GM23248 (cell line): ENCODE results near the gene CIPC. TPM values are rescaled to one million over a fixed set of nuclear protein-coding genes. Genes with fewer than 3 reads are reported as not detected.
A peak's percentile ranks its signal among the peaks of the same experiment; 100 is the strongest.

Experiments used
- DNase-seq: peaks from one replicate; pipeline ENCODE4 v3.0.0-alpha.2; 2015
- H2AFZ ChIP-seq: fragments of 200-600 bp; sonication (generic); 2 replicates; pipeline ENCODE4 v1.6.1; 2016; ENCODE audit warnings: antibody characterized with exemption
- H3F3A ChIP-seq: fragments of 200-600 bp; sonication (generic); 2 replicates; pipeline ENCODE4 v1.6.1; 2016; ENCODE audit warnings: mild to moderate bottlenecking, antibody characterized with exemption, mixed run types; ENCODE audit not compliant: insufficient read depth
- H3K27ac ChIP-seq: fragments of 200-600 bp; sonication (generic); 2 replicates; pipeline ENCODE4 v1.5.1; 2016; ENCODE audit warnings: mild to moderate bottlenecking
- H3K27me3 ChIP-seq: fragments of 200-600 bp; sonication (generic); replicated peaks from 2 replicates; pipeline ENCODE4 v1.6.1; 2016; ENCODE audit warnings: mild to moderate bottlenecking; ENCODE audit not compliant: insufficient read depth
- H3K36me3 ChIP-seq: fragments of 200-600 bp; sonication (generic); 2 replicates; pipeline ENCODE4 v1.6.1; 2016; ENCODE audit warnings: low read depth, mild to moderate bottlenecking
- H3K4me1 ChIP-seq: fragments of 200-600 bp; sonication (generic); 2 replicates; pipeline ENCODE4 v1.6.1; 2016; ENCODE audit warnings: mild to moderate bottlenecking; ENCODE audit not compliant: insufficient read depth
- H3K4me2 ChIP-seq: fragments of 200-600 bp; sonication (generic); one replicate; pipeline ENCODE4 v1.6.1; 2016; ENCODE audit warnings: mild to moderate bottlenecking; ENCODE audit not compliant: unreplicated experiment
- H3K4me3 ChIP-seq: fragments of 200-600 bp; sonication (generic); 2 replicates; pipeline ENCODE4 v1.5.1; 2016; ENCODE audit warnings: mild to moderate bottlenecking
- H3K79me2 ChIP-seq: fragments of 200-600 bp; sonication (generic); 2 replicates; pipeline ENCODE4 v1.6.1; 2016; ENCODE audit warnings: mild to moderate bottlenecking; ENCODE audit not compliant: insufficient read depth
- H3K9ac ChIP-seq: fragments of 200-600 bp; sonication (generic); 2 replicates; pipeline ENCODE4 v1.6.1; 2016; ENCODE audit warnings: mild to moderate bottlenecking
- H3K9me2 ChIP-seq: fragments of 200-600 bp; sonication (generic); 2 replicates; pipeline ENCODE4 v1.6.1; 2016; ENCODE audit warnings: mixed run types, mild to moderate bottlenecking, moderate library complexity; ENCODE audit not compliant: insufficient read depth
- H3K9me3 ChIP-seq: fragments of 200-600 bp; sonication (generic); one replicate; pipeline ENCODE4 v1.6.1; 2017; ENCODE audit warnings: low read depth
- H4K20me1 ChIP-seq: fragments of 200-600 bp; sonication (generic); 2 replicates; pipeline ENCODE4 v1.6.0; 2016; ENCODE audit not compliant: insufficient read depth
- EZH2 ChIP-seq: fragments of 200-600 bp; sonication (generic); IDR thresholded peaks from 2 replicates; pipeline ENCODE4 v1.6.1; 2018; ENCODE audit warnings: antibody characterized with exemption, mild to moderate bottlenecking; ENCODE audit not compliant: insufficient read depth, poor library complexity, severe bottlenecking
- EZH2phosphoT487 ChIP-seq: fragments of 200-600 bp; sonication (generic); IDR thresholded peaks from 2 replicates; pipeline ENCODE4 v1.6.1; 2018; ENCODE audit warnings: antibody characterized with exemption, moderate library complexity, mild to moderate bottlenecking, low read depth; ENCODE audit not compliant: insufficient read depth
- WGBS, 2 experiments: methylation state at CpG; one replicate each; pipeline ENCODE4 v1.1.6; 2015 to 2017; ENCODE audit warnings: low lambda C conversion rate in 2 of 2, low coverage in 1 of 2; ENCODE audit errors: missing lambda C conversion rate in 2 of 2; 5-methylcytosine and 5-hydroxymethylcytosine counted together
- in situ Hi-C: fragments of 300-500 bp; cut with MboI; formaldehyde crosslinking; loops from 2 replicates; pipeline ENCODE4 v1.15.0; 2020
- polyA plus RNA-seq: library from polyadenylated mRNA; unstranded; fragments of >200 nt; fragmentation: Nextera tagmentation; extraction: Ambion mirVana; gene quantifications from 2 replicates; pipeline ENCODE4 v1.2.1, GENCODE V29; 2016
- total RNA-seq: library from RNA; depleted of rRNA; stranded (reverse); fragments of >200 nt; shearing (Covaris generic); gene quantifications from 2 replicates; pipeline ENCODE4 v1.2.3, GENCODE V29; 2014

CIPC gene
- total and polyA plus RNA-seq, 2 experiments from 2014 or later, result 5.5 to 10.8 TPM

DNA sequence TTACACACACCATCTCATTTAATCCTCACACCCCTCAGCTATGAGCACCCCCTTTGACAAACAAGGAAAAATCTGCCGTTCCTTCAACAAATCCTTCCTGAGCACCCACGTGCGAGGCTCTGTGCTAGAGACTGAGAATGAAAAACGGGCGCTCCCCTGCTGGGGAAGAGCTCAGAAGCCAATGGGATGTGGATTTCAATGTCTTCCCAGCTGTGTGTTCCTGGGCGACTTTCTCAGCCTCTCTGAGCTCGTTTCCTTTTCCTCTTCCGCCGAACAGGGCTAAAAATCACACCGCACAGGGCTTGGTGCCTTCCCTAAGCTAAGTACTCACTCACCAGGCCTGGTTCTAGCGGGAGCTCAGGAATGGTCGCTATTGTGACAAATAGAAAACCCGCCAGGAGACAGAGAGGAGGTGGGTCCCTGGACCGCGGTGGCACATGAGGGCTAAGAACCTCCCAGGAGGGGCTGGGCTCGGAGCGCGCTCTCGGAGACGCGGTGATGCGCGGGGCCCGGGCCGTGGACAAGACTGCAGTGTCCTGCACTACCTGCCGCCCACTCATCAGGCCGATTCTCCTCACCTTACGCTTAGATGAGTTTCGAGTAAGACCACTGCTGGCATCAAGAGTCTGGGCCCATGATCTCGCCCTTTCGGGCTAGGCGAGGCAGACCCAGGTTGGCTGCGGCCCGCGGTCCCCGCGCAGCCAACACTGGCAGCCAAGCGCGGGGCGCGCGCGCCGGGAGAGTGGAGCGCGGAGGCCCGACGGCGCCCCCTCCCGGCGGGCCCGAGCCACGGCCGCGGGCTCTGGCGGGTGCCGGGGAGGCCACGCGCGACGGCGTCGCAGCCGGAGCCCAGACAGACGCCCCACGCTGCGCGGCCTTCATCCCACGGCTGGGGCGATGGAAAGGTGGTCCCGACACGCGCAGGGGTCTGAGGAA is 26.6 kb downstream of the CIPC start:
- Histone ChIP-seq H3K9ac (peak overlapping the region; percentile 31; the same call in 1 of the 2 replicates), H3K27me3 (peaks cover 11% of the 10 kb centered on the region), H3K4me1 (no peaks in the 10 kb centered on the region), H3K79me2 (no peaks in the 10 kb centered on the region), H3K9me3 (no peaks in the 10 kb centered on the region), H3K27ac (no peak overlapping the region), H3K4me3 (peak overlapping the region; percentile 79), H3K9me2 (no peaks in the 10 kb centered on the region), H3K4me2 (peak overlapping the region; percentile 95), H3K36me3 (no peaks in the 10 kb centered on the region), H4K20me1 (no peaks in the 10 kb centered on the region), H3F3A (no peaks in the 10 kb centered on the region), H2AFZ (peak overlapping the region; percentile 90)
- TF ChIP-seq EZH2, result no peak
- TF ChIP-seq EZH2phosphoT487, result no peak
- DNase-seq, result peak; percentile 71
- 8% methylated on average over 61 to 72 of the region's 73 CpGs for WGBS, 2 experiments
- in situ Hi-C loops, result no loop called here

DNA sequence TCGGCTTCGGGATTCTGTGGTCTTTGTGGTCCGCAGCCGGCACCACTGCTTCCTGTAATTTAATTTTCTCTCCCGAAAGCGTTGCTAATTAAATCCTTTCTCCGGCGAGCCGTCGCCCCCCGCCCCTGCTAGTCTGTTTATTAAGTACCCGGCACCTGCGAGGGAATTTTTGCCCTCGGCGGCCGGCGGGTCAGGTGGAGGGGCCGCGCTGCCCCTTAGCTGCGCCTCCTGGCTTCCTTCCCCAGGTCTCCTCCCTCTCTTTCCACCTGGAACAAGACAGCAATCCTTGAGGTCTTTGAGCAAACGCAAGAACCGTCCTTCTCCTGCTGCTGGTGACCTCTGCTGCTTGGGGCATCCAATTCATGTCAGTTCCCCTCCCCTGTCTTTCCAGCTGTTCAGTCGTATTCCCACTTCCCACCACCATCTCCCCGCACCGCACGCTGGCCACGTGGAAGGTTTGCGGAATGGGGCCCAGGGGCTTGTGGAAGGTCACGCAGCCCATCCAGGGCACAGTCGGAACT is 27.3 kb downstream of the CIPC start:
- in situ Hi-C loops, result no loop called here
- H3F3A ChIP-seq, result no peaks in the 10 kb centered on the region
- H3K27me3 ChIP-seq, result peaks cover 11% of the 10 kb centered on the region
- H3K4me3 ChIP-seq, result peak overlapping the region; percentile 79
- TF ChIP-seq EZH2phosphoT487 (no peak), EZH2 (peak; percentile 50)
- 0 out of 2 replicates have a peak overlapping the region, but pooled peaks have one; percentile 90 for H2AFZ ChIP-seq
- no peaks in the 10 kb centered on the region for H4K20me1 ChIP-seq
- H3K79me2 ChIP-seq, result no peaks in the 10 kb centered on the region
- H3K27ac ChIP-seq, result no peak overlapping the region
- H3K4me1 ChIP-seq, result no peaks in the 10 kb centered on the region
- no peak for DNase-seq
- 24 to 29% methylated on average over 29 to 30 of the region's 30 CpGs for WGBS, 2 experiments
- no peaks in the 10 kb centered on the region for H3K9me3 ChIP-seq
- no peaks in the 10 kb centered on the region for H3K36me3 ChIP-seq
- no peaks in the 10 kb centered on the region for H3K9me2 ChIP-seq
- no peak overlapping the region for H3K9ac ChIP-seq
- peak overlapping the region; percentile 95 for H3K4me2 ChIP-seq

DNA sequence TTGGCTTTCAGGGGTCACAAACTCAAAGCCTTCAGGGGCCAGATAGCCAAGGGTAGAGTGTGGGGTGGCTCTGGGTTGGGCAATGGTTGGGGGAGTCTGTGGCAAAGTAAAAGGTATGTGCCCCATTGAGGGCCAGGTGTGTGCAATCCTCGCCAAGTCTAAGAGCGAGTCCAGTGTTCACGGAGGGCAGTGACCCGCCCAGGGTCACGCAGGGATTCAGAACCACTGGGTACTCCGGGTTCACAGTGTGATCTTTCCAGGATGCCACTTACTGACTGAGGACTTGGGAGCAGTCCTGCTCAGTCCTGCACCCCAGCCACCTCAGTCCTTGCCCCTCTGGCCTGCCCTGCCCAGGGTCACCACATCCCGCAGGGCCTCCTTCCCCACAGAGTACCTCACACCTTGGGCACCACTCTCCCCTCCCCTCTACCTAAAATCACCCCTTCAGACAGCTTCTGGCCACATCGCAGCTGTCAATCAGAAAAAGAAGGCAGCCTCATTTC is 27.8 kb downstream of the CIPC start:
- H3K4me1 ChIP-seq, result no peaks in the 10 kb centered on the region
- no peak overlapping the region for H2AFZ ChIP-seq
- H3K9ac ChIP-seq, result no peak overlapping the region
- H3K9me2 ChIP-seq, result no peaks in the 10 kb centered on the region
- TF ChIP-seq EZH2phosphoT487 (no peak), EZH2 (no peak)
- WGBS, 2 experiments, result 88 to 90% methylated on average over 8 of the region's 8 CpGs
- H3K79me2 ChIP-seq, result no peaks in the 10 kb centered on the region
- no peaks in the 10 kb centered on the region for H3K36me3 ChIP-seq
- H3K4me2 ChIP-seq, result no peak overlapping the region
- DNase-seq, result no peak
- H4K20me1 ChIP-seq, result no peaks in the 10 kb centered on the region
- H3K4me3 ChIP-seq, result no peak overlapping the region
- H3F3A ChIP-seq, result no peaks in the 10 kb centered on the region
- H3K27ac ChIP-seq, result no peak overlapping the region
- in situ Hi-C loops, result no loop called here
- H3K27me3 ChIP-seq, result peaks cover 11% of the 10 kb centered on the region
- H3K9me3 ChIP-seq, result no peaks in the 10 kb centered on the region

DNA sequence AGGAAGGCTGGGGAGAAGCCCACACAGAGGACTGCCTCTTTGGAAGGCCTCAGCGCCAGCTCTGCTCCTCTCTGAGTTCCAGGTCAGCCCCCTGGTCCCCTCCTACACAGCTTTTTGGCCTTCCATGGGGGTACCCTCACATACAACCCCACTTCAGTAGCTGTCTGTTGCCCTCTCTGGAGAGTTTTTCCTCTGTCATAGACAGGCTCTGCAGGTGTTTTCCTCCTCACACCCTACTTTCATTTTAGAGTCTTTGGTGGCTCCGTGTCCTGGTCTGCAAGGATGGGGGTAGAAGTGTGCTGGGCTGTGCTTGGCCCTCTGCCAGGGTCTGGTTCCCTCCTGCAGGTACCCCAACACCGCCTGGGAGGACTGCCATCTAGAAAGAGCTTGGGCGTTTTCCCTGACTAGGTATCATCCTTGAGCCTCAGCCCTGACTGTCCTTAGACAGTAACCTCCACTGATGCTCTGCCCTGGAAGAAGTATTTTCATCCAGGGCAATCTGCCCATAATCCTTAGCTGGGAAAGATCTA is 28.5 kb downstream of the CIPC start:
- no peaks in the 10 kb centered on the region for H4K20me1 ChIP-seq
- in situ Hi-C loops, result no loop called here
- 56 to 65% methylated on average over 4 of the region's 4 CpGs for WGBS, 2 experiments
- H3K4me1 ChIP-seq, result no peaks in the 10 kb centered on the region
- H3K9ac ChIP-seq, result no peak overlapping the region
- no peak overlapping the region for H3K4me2 ChIP-seq
- H3K79me2 ChIP-seq, result no peaks in the 10 kb centered on the region
- no peak overlapping the region for H3K4me3 ChIP-seq
- no peaks in the 10 kb centered on the region for H3K36me3 ChIP-seq
- no peak overlapping the region for H3K27ac ChIP-seq
- DNase-seq, result no peak
- no peak for TF ChIP-seq EZH2
- TF ChIP-seq EZH2phosphoT487, result no peak
- no peak overlapping the region for H2AFZ ChIP-seq
- H3K27me3 ChIP-seq, result peaks cover 11% of the 10 kb centered on the region
- no peaks in the 10 kb centered on the region for H3K9me2 ChIP-seq
- H3K9me3 ChIP-seq, result no peaks in the 10 kb centered on the region
- H3F3A ChIP-seq, result no peaks in the 10 kb centered on the region
